Neuron (in vitro differentiated cells): Measurements from ENCODE around the gene PCNX1.

Experiments used
- H2AFZ ChIP-seq: one replicate; pipeline ENCODE4 v1.6.1; 2013; ENCODE audit warnings: low read depth, mild to moderate bottlenecking, inconsistent platforms, low read length, moderate library complexity
- H3K27me3 ChIP-seq: one replicate; pipeline ENCODE4 v1.6.1; 2013; ENCODE audit warnings: low read length; ENCODE audit not compliant: insufficient read depth
- H3K36me3 ChIP-seq: one replicate; pipeline ENCODE4 v1.6.1; 2013; ENCODE audit warnings: low read length; ENCODE audit not compliant: insufficient read depth
- H3K4me1 ChIP-seq: one replicate; pipeline ENCODE4 v1.6.1; 2013; ENCODE audit warnings: low read length; ENCODE audit not compliant: insufficient read depth
- H3K4me3 ChIP-seq: 2 replicates; pipeline ENCODE4 v1.5.1; 2013; ENCODE audit warnings: mild to moderate bottlenecking, low read length, moderate library complexity
- H3K9me3 ChIP-seq: one replicate; pipeline ENCODE4 v1.6.1; 2013; ENCODE audit warnings: low read length

The PCNX1 gene

GRCh38 chr14:70882776-70883492, 24.3 kb upstream of the PCNX1 start:
- no peaks in the 10 kb centered on the region for H3K27me3 ChIP-seq
- H3K36me3 ChIP-seq, result no peaks in the 10 kb centered on the region
- peaks cover 21% of the 10 kb centered on the region for H3K4me1 ChIP-seq
- no peak overlapping the region for H3K4me3 ChIP-seq
- H3K9me3 ChIP-seq, result no peaks in the 10 kb centered on the region
- H2AFZ ChIP-seq, result no peak overlapping the region

GRCh38 chr14:70884595-70885342, 22.5 kb upstream of the PCNX1 start:
- Histone ChIP-seq H3K36me3 (no peaks in the 10 kb centered on the region), H3K4me1 (peaks cover 21% of the 10 kb centered on the region), H2AFZ (no peak overlapping the region), H3K4me3 (no peak overlapping the region), H3K9me3 (no peaks in the 10 kb centered on the region), H3K27me3 (no peaks in the 10 kb centered on the region)

GRCh38 chr14:70885343-70886022, 21.8 kb upstream of the PCNX1 start:
- H3K4me1 ChIP-seq, result peaks cover 21% of the 10 kb centered on the region
- no peak overlapping the region for H2AFZ ChIP-seq
- H3K27me3 ChIP-seq, result no peaks in the 10 kb centered on the region
- no peaks in the 10 kb centered on the region for H3K9me3 ChIP-seq
- H3K36me3 ChIP-seq, result no peaks in the 10 kb centered on the region
- no peak overlapping the region for H3K4me3 ChIP-seq

- no peaks in the 10 kb centered on the region for H3K36me3 ChIP-seq
These were observed 20.6 kb upstream of the PCNX1 start for GRCh38 chr14:70886421-70887206.

GRCh38 chr14:70887207-70887681, 20.0 kb upstream of the PCNX1 start:
- H3K4me3 ChIP-seq, result no peak overlapping the region

More at GRCh38 chr14:70886421-70887206, 20.6 kb upstream of the PCNX1 start:
- Histone ChIP-seq H3K27me3 (no peaks in the 10 kb centered on the region), H3K9me3 (no peaks in the 10 kb centered on the region), H3K4me3 (no peak overlapping the region), H3K4me1 (peaks cover 21% of the 10 kb centered on the region), H2AFZ (no peak overlapping the region)

GRCh38 chr14:70887737-70888499, 19.3 kb upstream of the PCNX1 start:
- peaks cover 21% of the 10 kb centered on the region for H3K4me1 ChIP-seq
- no peak overlapping the region for H3K4me3 ChIP-seq
- H2AFZ ChIP-seq, result no peak overlapping the region
- H3K27me3 ChIP-seq, result no peaks in the 10 kb centered on the region
- no peaks in the 10 kb centered on the region for H3K9me3 ChIP-seq
- no peaks in the 10 kb centered on the region for H3K36me3 ChIP-seq

More at GRCh38 chr14:70887207-70887681, 20.0 kb upstream of the PCNX1 start:
- Histone ChIP-seq H3K9me3 (no peaks in the 10 kb centered on the region), H2AFZ (no peak overlapping the region), H3K4me1 (peaks cover 21% of the 10 kb centered on the region), H3K27me3 (no peaks in the 10 kb centered on the region), H3K36me3 (no peaks in the 10 kb centered on the region)

GRCh38 chr14:70888681-70889175, 18.5 kb upstream of the PCNX1 start:
- Histone ChIP-seq H2AFZ (no peak overlapping the region), H3K9me3 (no peaks in the 10 kb centered on the region), H3K36me3 (no peaks in the 10 kb centered on the region), H3K4me1 (peaks cover 21% of the 10 kb centered on the region), H3K27me3 (no peaks in the 10 kb centered on the region), H3K4me3 (no peak overlapping the region)

- peaks cover 22% of the 10 kb centered on the region for H3K4me1 ChIP-seq
- no peaks in the 10 kb centered on the region for H3K27me3 ChIP-seq
- no peak overlapping the region for H2AFZ ChIP-seq
- H3K4me3 ChIP-seq, result no peak overlapping the region
- no peaks in the 10 kb centered on the region for H3K36me3 ChIP-seq
- H3K9me3 ChIP-seq, result no peaks in the 10 kb centered on the region
These were observed 17.7 kb upstream of the PCNX1 start for GRCh38 chr14:70889555-70889954.

- H2AFZ ChIP-seq, result no peak overlapping the region
- H3K27me3 ChIP-seq, result no peaks in the 10 kb centered on the region
- H3K4me3 ChIP-seq, result no peak overlapping the region
- no peaks in the 10 kb centered on the region for H3K9me3 ChIP-seq
- peaks cover 20% of the 10 kb centered on the region for H3K4me1 ChIP-seq
- H3K36me3 ChIP-seq, result no peaks in the 10 kb centered on the region
These were observed 16.2 kb upstream of the PCNX1 start for GRCh38 chr14:70890826-70891659.

- Histone ChIP-seq H3K36me3 (no peaks in the 10 kb centered on the region), H3K9me3 (no peaks in the 10 kb centered on the region), H2AFZ (no peak overlapping the region), H3K27me3 (no peaks in the 10 kb centered on the region), H3K4me1 (peaks cover 13% of the 10 kb centered on the region), H3K4me3 (no peak overlapping the region)
These were observed 15.5 kb upstream of the PCNX1 start for GRCh38 chr14:70891737-70892136.

- H3K4me1 ChIP-seq, result peaks cover 4% of the 10 kb centered on the region
- no peaks in the 10 kb centered on the region for H3K36me3 ChIP-seq
- H2AFZ ChIP-seq, result no peak overlapping the region
- no peaks in the 10 kb centered on the region for H3K9me3 ChIP-seq
- no peak overlapping the region for H3K4me3 ChIP-seq
- H3K27me3 ChIP-seq, result peaks cover 2% of the 10 kb centered on the region
These were observed 14.0 kb upstream of the PCNX1 start for GRCh38 chr14:70893062-70893845.
